ENCODE results near the gene TUBGCP3. TPM values are rescaled to one million over a fixed set of nuclear protein-coding genes. Genes with fewer than 3 reads are reported as not detected.

The TUBGCP3 gene
- total and polyA plus RNA-seq, 2 donors (not counting 1 experiment from before 2014, with no cell fraction given) = 30.6 to 65.1 TPM

DNA sequence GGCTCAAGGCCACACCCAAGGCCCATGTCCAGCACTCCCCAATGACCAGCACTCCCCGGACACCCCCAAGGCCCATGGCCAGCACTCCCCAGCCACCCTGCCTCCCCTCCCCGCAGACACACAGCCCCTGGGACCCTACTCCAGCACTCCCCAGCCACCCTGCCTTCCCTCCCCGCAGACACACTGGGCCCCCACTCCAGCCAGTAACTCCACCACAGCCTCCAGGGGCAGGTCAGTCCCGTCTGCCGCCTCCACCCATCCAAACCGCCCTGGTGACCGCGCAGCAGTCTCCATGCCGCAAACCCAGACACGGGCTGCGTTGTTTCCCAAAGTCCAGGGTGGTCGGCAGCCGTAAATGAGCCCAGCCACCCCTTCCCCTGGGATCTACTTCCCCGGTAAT is 141.1 kb downstream of the TUBGCP3 start:
- no peak overlapping the region for H3K9ac ChIP-seq (ENCODE audit: low read length)
- no peaks in the 10 kb centered on the region for H3K36me3 ChIP-seq (replicated peaks in 1 of 2; ENCODE audit: control extremely low read depth in 1 of 2, control insufficient read depth in 1 of 2, extremely low read depth in 1 of 2, insufficient read depth in 2 of 2, low read length in 1 of 2)
- no peak overlapping the region for H3K27ac ChIP-seq (ENCODE audit: low read length in 2 of 2)
- no peak overlapping the region for H3K4me3 ChIP-seq (ENCODE audit: control extremely low read depth in 1 of 5, extremely low read depth in 1 of 5, insufficient read depth in 1 of 5, low read depth in 2 of 5, low read length in 4 of 5)
- ChIA-PET POLR2A (no interaction called here), CTCF (no interaction called here)
- no peak overlapping the region for H3K4me2 ChIP-seq (replicated peaks; ENCODE audit: low read depth, low read length, poor library complexity, severe bottlenecking)
- no peak overlapping the region for H3K27ac Mint-ChIP-seq
- ATAC-seq (ENCODE audit: low read depth) = no peak
- H3K27me3 ChIP-seq (replicated peaks in 1 of 4; ENCODE audit: control extremely low read depth in 1 of 4, control insufficient read depth in 3 of 4, insufficient read depth in 4 of 4, low read length in 3 of 4) = peaks cover 0 to 8% (median 0%) of the 10 kb centered on the region in 4 experiments
- 88% methylated on average over 14 of the region's 14 CpGs for WGBS (ENCODE audit: insufficient coverage)
- no peak for DNase-seq
- intact Hi-C loops (cut with micrococcal nuclease) = no loop called here
- H4K20me1 ChIP-seq (ENCODE audit: control insufficient read depth, insufficient read depth, low read length, poor library complexity, severe bottlenecking) = no peaks in the 10 kb centered on the region
- H3K4me3 Mint-ChIP-seq = no peak overlapping the region
- H3K4me1 ChIP-seq (ENCODE audit: control insufficient read depth in 2 of 2, insufficient read depth in 2 of 2, low read length in 2 of 2) = no peaks in the 10 kb centered on the region
- H3K9me3 Mint-ChIP-seq (ENCODE audit: insufficient read depth) = no peaks in the 10 kb centered on the region
- no peak for TF ChIP-seq EZH2 (IDR thresholded peaks at IDR 0.05; ENCODE audit: borderline replicate concordance, insufficient read depth, low read depth, low read length, poor library complexity, severe bottlenecking)
- no peak for TF ChIP-seq CTCF (IDR thresholded peaks at IDR 0.05)
- no peaks in the 10 kb centered on the region for H3K4me1 Mint-ChIP-seq
- H3K27me3 Mint-ChIP-seq = peaks cover 17% of the 10 kb centered on the region
- H2AFZ ChIP-seq (ENCODE audit: insufficient read depth, low read depth, low read length, poor library complexity, severe bottlenecking) = no peak overlapping the region
- no peaks in the 10 kb centered on the region for H3K79me2 ChIP-seq (ENCODE audit: control insufficient read depth, insufficient read depth, low read length)
- peaks cover 0 to 3% (median 0%) of the 10 kb centered on the region in 3 donors for H3K9me3 ChIP-seq (ENCODE audit: control extremely low read depth in 1 of 3, control insufficient read depth in 2 of 3, insufficient read depth in 1 of 3, low read length in 2 of 3)

GRCh38 chr13:112446347-112446861 is 141.5 kb downstream of the TUBGCP3 start:
- Histone ChIP-seq H3K36me3 (replicated peaks in 1 of 2; ENCODE audit: control extremely low read depth in 1 of 2, control insufficient read depth in 1 of 2, extremely low read depth in 1 of 2, insufficient read depth in 2 of 2, low read length in 1 of 2) (no peaks in the 10 kb centered on the region), H3K4me2 (replicated peaks; ENCODE audit: low read depth, low read length, poor library complexity, severe bottlenecking) (no peak overlapping the region), H3K9ac (ENCODE audit: low read length) (no peak overlapping the region), H3K27me3 (replicated peaks in 1 of 4; ENCODE audit: control extremely low read depth in 1 of 4, control insufficient read depth in 3 of 4, insufficient read depth in 4 of 4, low read length in 3 of 4) (peaks cover 0 to 8% (median 0%) of the 10 kb centered on the region in 4 experiments), H4K20me1 (ENCODE audit: control insufficient read depth, insufficient read depth, low read length, poor library complexity, severe bottlenecking) (no peaks in the 10 kb centered on the region), H3K27ac (ENCODE audit: low read length in 2 of 2) (no peak overlapping the region), H2AFZ (ENCODE audit: insufficient read depth, low read depth, low read length, poor library complexity, severe bottlenecking) (no peak overlapping the region), H3K4me3 (ENCODE audit: control extremely low read depth in 1 of 5, extremely low read depth in 1 of 5, insufficient read depth in 1 of 5, low read depth in 2 of 5, low read length in 4 of 5) (no peak overlapping the region), H3K9me3 (ENCODE audit: control extremely low read depth in 1 of 3, control insufficient read depth in 2 of 3, insufficient read depth in 1 of 3, low read length in 2 of 3) (peaks cover 0 to 6% (median 0%) of the 10 kb centered on the region in 3 donors), H3K79me2 (ENCODE audit: control insufficient read depth, insufficient read depth, low read length) (no peaks in the 10 kb centered on the region), H3K4me1 (ENCODE audit: control insufficient read depth in 2 of 2, insufficient read depth in 2 of 2, low read length in 2 of 2) (no peaks in the 10 kb centered on the region)
- H3K27me3 Mint-ChIP-seq = peaks cover 17% of the 10 kb centered on the region
- no peak for ATAC-seq (ENCODE audit: low read depth)
- no peak overlapping the region for H3K27ac Mint-ChIP-seq
- no peak overlapping the region for H3K4me3 Mint-ChIP-seq
- DNase-seq = no peak
- TF ChIP-seq CTCF (IDR thresholded peaks at IDR 0.05) = no peak
- no peak for TF ChIP-seq EZH2 (IDR thresholded peaks at IDR 0.05; ENCODE audit: borderline replicate concordance, insufficient read depth, low read depth, low read length, poor library complexity, severe bottlenecking)
- CTCF ChIA-PET = no interaction called here
- POLR2A ChIA-PET = no interaction called here
- WGBS (ENCODE audit: insufficient coverage) = 76% methylated on average over 12 of the region's 12 CpGs
- intact Hi-C loops (cut with micrococcal nuclease) = no loop called here
- H3K4me1 Mint-ChIP-seq = no peaks in the 10 kb centered on the region
- no peaks in the 10 kb centered on the region for H3K9me3 Mint-ChIP-seq (ENCODE audit: insufficient read depth)

Data from B cell (primary cell).